Activated naive CD8-positive, alpha-beta T cell treated with anti-CD3 and anti-CD28 coated beads, Interleukin-2, amount 50 U/mL, for 16 hours (primary cell): ENCODE data around the gene GABRB3.

Experiments
- DNase-seq: peaks from one replicate; pipeline ENCODE4 v3.0.0-alpha.2; 2020; ENCODE audit warnings: low read depth, low spot score

The GABRB3 gene

GRCh38 chr15:26772154-26773066, at the start of gene GABRB3:
Gene GABRB3, minus strand, starts transcription at chr15:26773066.
- no peak for DNase-seq

GRCh38 chr15:26807517-26808427, 34.9 kb upstream of the GABRB3 start:
- no peak for DNase-seq

GRCh38 chr15:26806574-26806973, 33.7 kb upstream of the GABRB3 start:
- no peak for DNase-seq

- DNase-seq, result no peak
These were observed 33.3 kb upstream of the GABRB3 start for GRCh38 chr15:26806151-26806550.

GRCh38 chr15:26805470-26805869, 32.6 kb upstream of the GABRB3 start:
- DNase-seq, result no peak

GRCh38 chr15:26804063-26804804, 31.4 kb upstream of the GABRB3 start:
- no peak for DNase-seq

- DNase-seq, result no peak
These were observed 17.3 kb upstream of the GABRB3 start for GRCh38 chr15:26790118-26790517.

GRCh38 chr15:26781816-26782215, 8.9 kb upstream of the GABRB3 start:
- no peak for DNase-seq

- DNase-seq, result no peak
These were observed 1.1 kb upstream of the GABRB3 start for GRCh38 chr15:26773917-26774316.

GRCh38 chr15:26773067-26773877, 406 bp upstream of the GABRB3 start:
- DNase-seq, result no peak

- DNase-seq, result no peak
These were observed 1.2 kb downstream of the GABRB3 start for GRCh38 chr15:26771578-26772153.

GRCh38 chr15:26771168-26771567, 1.7 kb downstream of the GABRB3 start:
- DNase-seq, result no peak

GRCh38 chr15:26767169-26767670, 5.6 kb downstream of the GABRB3 start:
- no peak for DNase-seq

- no peak for DNase-seq
These were observed 6.6 kb downstream of the GABRB3 start for GRCh38 chr15:26766262-26766661.

- no peak for DNase-seq
These were observed 12.9 kb downstream of the GABRB3 start for GRCh38 chr15:26759986-26760385.

- no peak for DNase-seq
These were observed 14.8 kb downstream of the GABRB3 start for GRCh38 chr15:26758079-26758478.

- no peak for DNase-seq
These were observed 15.7 kb downstream of the GABRB3 start for GRCh38 chr15:26757141-26757540.

- DNase-seq, result no peak
These were observed 28.0 kb downstream of the GABRB3 start for GRCh38 chr15:26744894-26745293.

GRCh38 chr15:26739791-26740190, 33.1 kb downstream of the GABRB3 start:
- no peak for DNase-seq

- DNase-seq, result no peak
These were observed 33.9 kb downstream of the GABRB3 start for GRCh38 chr15:26738996-26739395.
